Measurements from ENCODE around the gene SH3D19. TPM values are rescaled to one million over a fixed set of nuclear protein-coding genes. Genes with fewer than 3 reads are reported as not detected.
"Not testable (repeated sequence)": the region's sequence is repeated elsewhere in the genome, so short reads cannot be mapped to it uniquely, and the experiment has no call there.

SH3D19 gene
- total RNA-seq, 4 donors from 2014 or later: 35.2 to 316 (median 131) TPM

DNA sequence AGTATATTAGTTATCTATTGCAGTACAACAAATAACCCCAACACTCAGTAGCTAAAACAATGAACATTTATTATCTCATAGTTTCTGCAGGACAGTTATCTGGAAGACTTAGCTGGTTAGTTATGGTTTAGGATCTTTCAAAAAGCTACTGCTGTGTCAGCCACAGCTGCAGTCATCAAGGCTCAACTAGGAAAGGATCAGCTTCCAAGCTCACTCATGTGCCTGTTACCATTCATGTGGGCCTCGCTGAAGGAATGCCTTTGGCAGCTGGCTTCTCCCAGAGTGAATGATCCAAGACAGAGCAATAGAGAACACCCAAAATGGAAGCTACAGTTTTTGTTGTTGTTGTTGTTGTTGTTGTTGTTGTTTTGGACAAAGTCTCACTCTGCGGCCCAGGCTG is 62.0 kb downstream of the SH3D19 start:
- no peaks in the 10 kb centered on the region for H3K9me3 ChIP-seq
- intact Hi-C loops (cut with DNase I; ENCODE audit: low total_unique reads): no loop called here
- no peak for DNase-seq
- no peak overlapping the region for H3K27ac ChIP-seq
- H3K4me3 ChIP-seq: no peak overlapping the region
- TF ChIP-seq POLR2A (IDR thresholded peaks at IDR 0.05): no peak
- TF ChIP-seq, protein P1, sequence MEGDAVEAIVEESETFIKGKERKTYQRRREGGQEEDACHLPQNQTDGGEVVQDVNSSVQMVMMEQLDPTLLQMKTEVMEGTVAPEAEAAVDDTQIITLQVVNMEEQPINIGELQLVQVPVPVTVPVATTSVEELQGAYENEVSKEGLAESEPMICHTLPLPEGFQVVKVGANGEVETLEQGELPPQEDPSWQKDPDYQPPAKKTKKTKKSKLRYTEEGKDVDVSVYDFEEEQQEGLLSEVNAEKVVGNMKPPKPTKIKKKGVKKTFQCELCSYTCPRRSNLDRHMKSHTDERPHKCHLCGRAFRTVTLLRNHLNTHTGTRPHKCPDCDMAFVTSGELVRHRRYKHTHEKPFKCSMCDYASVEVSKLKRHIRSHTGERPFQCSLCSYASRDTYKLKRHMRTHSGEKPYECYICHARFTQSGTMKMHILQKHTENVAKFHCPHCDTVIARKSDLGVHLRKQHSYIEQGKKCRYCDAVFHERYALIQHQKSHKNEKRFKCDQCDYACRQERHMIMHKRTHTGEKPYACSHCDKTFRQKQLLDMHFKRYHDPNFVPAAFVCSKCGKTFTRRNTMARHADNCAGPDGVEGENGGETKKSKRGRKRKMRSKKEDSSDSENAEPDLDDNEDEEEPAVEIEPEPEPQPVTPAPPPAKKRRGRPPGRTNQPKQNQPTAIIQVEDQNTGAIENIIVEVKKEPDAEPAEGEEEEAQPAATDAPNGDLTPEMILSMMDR (IDR thresholded peaks at IDR 0.05): no peak
- H3K27me3 ChIP-seq: no peaks in the 10 kb centered on the region
- H3K4me1 ChIP-seq: peaks cover under 1 to 3% of the 10 kb centered on the region in 2 donors
- H3K36me3 ChIP-seq: no peaks in the 10 kb centered on the region

DNA sequence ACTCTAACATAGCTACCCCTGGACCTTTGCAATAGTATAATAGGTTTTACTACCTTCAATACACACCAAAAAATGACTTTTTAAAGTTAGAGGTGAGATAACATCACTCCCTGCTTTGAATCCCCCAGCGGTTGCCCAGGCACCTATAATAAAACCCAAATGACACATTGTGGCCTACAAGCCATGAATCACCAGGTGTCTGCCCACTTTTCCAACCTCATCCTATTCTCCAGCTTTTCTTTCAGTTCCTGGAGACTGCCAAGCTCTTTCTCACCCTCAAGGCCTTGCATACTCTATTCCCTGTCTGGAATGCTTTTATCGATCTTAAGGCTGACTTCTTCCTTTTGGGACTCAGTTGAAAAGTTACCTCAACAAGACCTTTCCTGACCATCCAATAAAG is 64.9 kb downstream of the SH3D19 start:
- intact Hi-C loops (cut with DNase I; ENCODE audit: low total_unique reads): no loop called here
- no peaks in the 10 kb centered on the region for H3K36me3 ChIP-seq
- no peaks in the 10 kb centered on the region for H3K9me3 ChIP-seq
- H3K27me3 ChIP-seq: no peaks in the 10 kb centered on the region
- DNase-seq: no peak
- peaks cover 3% of the 10 kb centered on the region in 2 donors for H3K4me1 ChIP-seq
- H3K4me3 ChIP-seq: no peak overlapping the region
- TF ChIP-seq, protein P1 (IDR thresholded peaks at IDR 0.05): no peak
- no peak for TF ChIP-seq POLR2A (IDR thresholded peaks at IDR 0.05)
- no peak overlapping the region for H3K27ac ChIP-seq

DNA sequence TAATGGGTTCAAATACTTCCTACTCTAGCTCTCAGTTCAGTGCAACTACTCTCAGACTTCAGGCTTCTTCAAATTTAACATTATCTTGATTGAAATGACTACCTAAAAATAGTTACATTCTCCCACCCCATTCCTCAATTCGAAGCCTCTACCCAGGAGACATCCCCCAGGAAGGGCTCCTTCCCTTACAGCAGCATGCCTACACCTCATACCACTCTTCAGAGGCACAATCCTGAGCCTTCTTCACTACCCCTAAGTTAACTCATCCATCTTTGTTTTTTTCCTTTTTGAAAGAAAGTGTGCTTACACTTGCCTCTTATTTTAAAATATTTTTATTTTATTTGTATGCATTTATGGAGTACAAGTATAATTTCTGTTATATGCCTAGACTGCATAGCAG is 65.7 kb downstream of the SH3D19 start:
- no peak overlapping the region for H3K4me3 ChIP-seq
- no peak for DNase-seq
- no peaks in the 10 kb centered on the region for H3K9me3 ChIP-seq
- no peaks in the 10 kb centered on the region for H3K27me3 ChIP-seq
- intact Hi-C loops (cut with DNase I; ENCODE audit: low total_unique reads): no loop called here
- H3K36me3 ChIP-seq: no peaks in the 10 kb centered on the region
- H3K4me1 ChIP-seq: peaks cover 3% of the 10 kb centered on the region in 2 donors
- TF ChIP-seq POLR2A (IDR thresholded peaks at IDR 0.05): no peak
- TF ChIP-seq, protein P1 (IDR thresholded peaks at IDR 0.05): no peak
- H3K27ac ChIP-seq: no peak overlapping the region

DNA sequence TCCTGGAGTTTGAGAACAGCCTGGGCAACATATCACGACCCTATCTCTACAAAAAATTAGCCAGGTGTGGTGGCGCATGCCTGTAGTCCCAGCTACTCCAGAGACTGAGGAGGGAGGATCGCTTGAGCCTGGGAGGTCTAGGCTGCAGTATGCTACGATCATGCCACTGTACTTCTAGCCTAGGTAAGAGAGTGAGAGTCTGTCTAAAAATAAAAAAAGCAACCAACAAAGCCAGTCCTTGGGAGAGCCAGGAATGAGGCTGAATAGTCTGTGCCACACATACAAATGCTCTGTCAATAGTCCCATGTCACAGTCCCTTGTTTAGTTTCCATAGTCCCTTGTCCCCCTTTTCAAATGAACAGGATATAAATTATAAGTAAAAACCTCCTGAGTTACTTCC is 67.7 kb downstream of the SH3D19 start:
- Histone ChIP-seq H3K36me3 (no peaks in the 10 kb centered on the region), H3K9me3 (no peaks in the 10 kb centered on the region), H3K4me3 (no peak overlapping the region), H3K27me3 (no peaks in the 10 kb centered on the region), H3K27ac (no peak overlapping the region), H3K4me1 (peaks cover 3% of the 10 kb centered on the region in 2 donors)
- no peak for DNase-seq
- no peak for TF ChIP-seq POLR2A (IDR thresholded peaks at IDR 0.05)
- TF ChIP-seq, protein P1 (IDR thresholded peaks at IDR 0.05): no peak
- intact Hi-C loops (cut with DNase I; ENCODE audit: low total_unique reads): no loop called here

DNA sequence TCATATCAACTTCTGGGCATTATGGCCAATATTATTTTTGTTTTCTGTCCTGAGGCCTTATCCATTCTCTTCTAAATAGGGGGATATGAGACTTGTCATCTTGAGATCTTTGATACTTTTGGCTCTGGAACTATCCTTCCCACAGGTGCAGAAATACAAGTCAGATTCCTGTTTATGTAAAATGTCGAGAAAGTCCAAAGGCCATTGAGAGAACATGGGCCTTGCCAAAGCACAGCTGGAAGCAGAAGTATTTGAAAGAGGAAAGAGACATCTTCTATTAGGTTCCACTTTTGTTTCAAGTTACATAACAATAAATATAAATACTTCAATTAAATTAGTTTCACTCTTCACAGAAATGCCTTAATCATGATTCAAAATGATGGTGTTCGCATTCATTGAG is 69.3 kb downstream of the SH3D19 start:
- Histone ChIP-seq H3K4me3 (no peak overlapping the region), H3K36me3 (no peaks in the 10 kb centered on the region), H3K9me3 (no peaks in the 10 kb centered on the region), H3K4me1 (peaks cover 3% of the 10 kb centered on the region in 2 donors), H3K27me3 (no peaks in the 10 kb centered on the region), H3K27ac (no peak overlapping the region)
- intact Hi-C loops (cut with DNase I; ENCODE audit: low total_unique reads): no loop called here
- TF ChIP-seq, protein P1 (IDR thresholded peaks at IDR 0.05): no peak
- TF ChIP-seq POLR2A (IDR thresholded peaks at IDR 0.05): no peak
- DNase-seq: no peak

DNA sequence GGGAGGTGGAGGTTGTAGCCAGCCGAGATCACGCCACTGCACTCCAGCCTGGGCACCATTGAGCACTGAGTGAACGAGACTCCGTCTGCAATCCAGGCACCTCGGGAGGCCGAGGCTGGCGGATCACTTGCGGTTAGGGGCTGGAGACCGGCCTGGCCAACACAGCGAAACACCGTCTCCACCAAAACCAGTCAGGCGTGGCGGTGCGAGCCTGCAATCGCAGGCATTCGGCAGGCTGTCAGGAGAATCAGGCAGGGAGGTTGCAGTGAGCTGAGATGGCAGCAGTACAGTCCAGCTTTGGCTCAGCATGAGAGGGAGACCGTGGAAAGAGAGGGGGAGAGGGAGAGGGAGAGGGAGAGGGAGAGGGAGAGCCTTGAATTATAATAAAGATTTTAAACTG is 69.7 kb downstream of the SH3D19 start:
- H3K36me3 ChIP-seq; intact Hi-C loops (cut with DNase I; ENCODE audit: low total_unique reads); H3K27ac ChIP-seq; H3K4me3 ChIP-seq; H3K9me3 ChIP-seq; H3K4me1 ChIP-seq; H3K27me3 ChIP-seq; DNase-seq: not testable (repeated sequence)

DNA sequence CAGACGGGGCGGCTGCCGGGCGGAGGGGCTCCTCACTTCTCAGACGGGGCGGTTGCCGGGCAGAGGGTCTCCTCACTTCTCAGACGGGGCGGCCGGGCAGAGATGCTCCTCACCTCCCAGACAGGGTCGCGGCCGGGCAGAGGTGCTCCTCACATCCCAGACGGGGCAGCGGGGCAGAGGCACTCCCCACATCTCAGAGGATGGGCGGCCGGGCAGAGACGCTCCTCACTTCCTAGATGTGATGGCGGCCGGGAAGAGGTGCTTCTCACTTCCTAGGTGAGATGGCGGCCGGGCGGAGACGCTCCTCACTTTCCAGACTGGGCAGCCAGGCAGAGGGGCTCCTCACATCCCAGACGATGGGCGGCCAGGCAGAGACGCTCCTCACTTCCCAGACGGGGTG is 70.2 kb downstream of the SH3D19 start:
- H3K4me3 ChIP-seq; H3K4me1 ChIP-seq; H3K36me3 ChIP-seq; DNase-seq; H3K27ac ChIP-seq; intact Hi-C loops (cut with DNase I; ENCODE audit: low total_unique reads); H3K9me3 ChIP-seq; H3K27me3 ChIP-seq: not testable (repeated sequence)

Data from uterus (tissue), 4 donors.